NCI-H2029 (cell line): ENCODE results near the gene ARL17B.
"Not testable (repeated sequence)": the region's sequence is repeated elsewhere in the genome, so short reads cannot be mapped to it uniquely, and the experiment has no call there.

Source experiments
- DNase-seq: peaks from one replicate; lab custom pipeline; 2025; lab: John Stamatoyannopoulos, UW

Gene ARL17B

GRCh38 chr17:46290906-46291546, 70.5 kb downstream of the ARL17B start:
- not testable (repeated sequence) for DNase-seq

- not testable (repeated sequence) for DNase-seq
Measured at GRCh38 chr17:46287587-46287986, 74.0 kb downstream of the ARL17B start.

- DNase-seq, result peak; percentile 53
Measured at GRCh38 chr17:46286764-46287221, 74.8 kb downstream of the ARL17B start.

- not testable (repeated sequence) for DNase-seq
Measured at GRCh38 chr17:46285500-46285899, 76.1 kb downstream of the ARL17B start.

- DNase-seq, result not testable (repeated sequence)
Measured at GRCh38 chr17:46284467-46284866, 77.1 kb downstream of the ARL17B start.

DNA sequence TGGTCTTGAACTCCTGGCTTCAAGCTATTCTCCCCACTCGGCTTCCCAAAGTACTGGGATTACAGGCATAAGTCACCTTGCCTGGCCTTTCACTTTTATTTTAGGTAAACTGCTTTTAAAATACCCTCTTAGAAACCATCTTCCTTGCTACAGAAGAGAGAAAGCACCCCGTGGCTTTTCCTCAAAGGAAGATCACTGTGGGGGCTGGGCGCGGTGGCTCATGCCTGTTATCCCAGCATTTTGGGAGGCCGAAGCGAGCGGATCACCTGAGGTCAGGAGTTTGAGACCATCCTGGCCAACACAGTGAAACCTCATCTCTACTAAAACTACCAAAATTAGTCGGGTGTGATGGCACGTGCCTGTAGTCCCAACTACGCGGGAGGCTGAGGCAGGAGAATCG, 78.9 kb downstream of the ARL17B start:
- not testable (repeated sequence) for DNase-seq

DNA sequence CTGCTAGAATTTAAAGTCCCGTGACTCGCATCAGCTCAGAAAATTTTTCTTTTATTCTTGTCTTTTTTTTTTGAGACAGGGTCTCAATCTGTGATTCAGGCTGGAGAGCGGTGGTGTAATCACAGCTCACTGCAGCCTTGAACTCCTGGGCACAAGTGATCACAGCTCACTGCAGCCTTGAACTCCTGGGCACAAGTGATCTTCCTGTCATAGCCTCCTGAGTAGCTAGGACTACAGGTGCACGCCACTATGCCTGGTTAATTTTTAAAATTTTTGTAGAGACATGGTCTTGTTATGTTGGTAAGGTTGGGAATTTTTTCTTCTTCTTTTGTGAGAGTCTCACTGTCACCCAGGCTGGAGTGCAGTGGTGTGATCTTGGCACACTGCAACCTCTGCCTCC, 80.2 kb downstream of the ARL17B start:
- not testable (repeated sequence) for DNase-seq

DNA sequence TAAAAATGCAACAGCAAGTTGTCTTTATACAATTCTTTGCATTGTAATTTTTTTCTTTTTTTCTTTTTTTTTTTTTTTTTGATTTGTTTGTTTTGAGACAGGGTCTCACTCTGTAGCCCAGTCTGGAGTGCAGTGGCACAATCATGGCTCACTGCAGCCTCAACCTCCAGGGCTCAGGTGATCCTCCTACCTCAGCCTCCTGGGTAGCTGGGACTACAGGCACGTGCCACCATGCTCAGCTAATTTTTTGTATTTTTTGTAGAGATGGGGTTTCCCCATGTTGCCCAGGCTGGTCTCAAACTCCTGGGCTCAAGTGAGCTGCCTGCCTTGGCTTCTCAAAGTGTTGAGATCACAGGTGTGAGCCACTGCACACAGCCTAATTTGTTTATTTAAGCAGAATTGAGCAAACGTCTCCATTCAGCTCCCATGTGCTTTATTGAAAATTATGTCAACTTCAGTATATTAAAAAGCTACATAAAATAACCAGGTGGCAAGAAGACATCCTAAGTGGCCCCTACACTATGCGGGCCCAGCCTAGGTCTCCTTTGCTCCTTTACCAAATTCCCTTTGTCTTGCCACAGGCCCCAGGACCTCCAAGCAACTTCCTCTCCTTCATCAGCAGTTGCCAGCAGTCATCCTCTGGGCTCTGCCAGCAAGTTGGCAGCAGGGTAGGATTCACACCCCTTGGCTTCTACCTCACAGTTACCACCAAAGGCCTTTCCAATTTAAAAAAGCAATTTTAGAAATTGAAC, 84.7 kb downstream of the ARL17B start:
- DNase-seq, result peak; percentile 37

DNA sequence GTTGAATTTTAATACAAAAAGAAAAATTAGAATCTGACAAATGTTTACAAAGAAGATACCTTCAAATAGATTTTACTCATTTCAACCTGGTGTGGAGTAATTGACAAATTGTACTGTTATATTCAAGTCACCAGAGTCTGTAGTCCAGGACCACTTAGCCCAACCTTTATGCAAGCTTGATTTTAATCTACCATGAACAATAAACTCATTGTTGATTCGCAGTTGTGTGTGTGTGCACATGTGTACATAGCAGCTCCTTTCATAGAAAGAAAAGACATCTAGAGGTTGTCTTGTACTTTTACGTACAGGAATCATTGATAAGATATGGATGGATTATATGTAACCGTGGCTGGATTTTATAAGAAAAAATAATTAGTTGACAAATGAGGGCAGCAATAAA, 87.3 kb downstream of the ARL17B start:
- no peak for DNase-seq

DNA sequence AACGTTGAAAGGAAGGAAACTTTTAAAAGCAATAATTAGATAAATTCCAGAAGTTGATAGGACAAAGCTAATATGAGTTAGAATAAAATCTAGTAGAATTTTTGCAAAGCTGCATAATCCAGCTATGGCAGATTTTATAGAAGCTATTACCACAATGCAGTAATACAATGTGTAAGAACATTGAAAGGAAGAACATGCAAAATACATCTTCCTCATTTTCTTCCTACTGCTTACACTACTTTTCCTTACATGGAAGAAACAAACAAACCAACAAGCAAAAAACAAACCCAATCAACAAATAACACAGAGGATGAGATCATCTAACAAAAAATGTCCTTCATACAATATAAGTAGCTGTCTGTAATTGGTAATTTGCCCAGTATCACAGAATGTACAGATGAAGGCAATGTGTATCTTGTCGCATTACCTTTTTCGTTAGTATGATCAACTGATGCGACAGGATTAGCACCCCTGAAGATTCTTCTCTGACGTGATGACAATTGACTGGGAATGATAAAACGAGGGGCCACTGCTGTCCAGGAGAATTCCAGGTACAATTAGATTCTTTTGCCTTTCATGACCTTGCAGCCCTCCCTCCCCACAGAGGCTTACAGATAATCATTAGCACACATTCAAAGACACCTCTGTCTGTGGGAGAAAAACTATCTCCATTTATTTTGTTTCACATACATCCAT, 87.9 kb downstream of the ARL17B start:
- no peak for DNase-seq

GRCh38 chr17:46270032-46270431, 91.5 kb downstream of the ARL17B start:
- DNase-seq, result no peak

GRCh38 chr17:46266656-46267544, 94.7 kb downstream of the ARL17B start:
- peak; percentile 80 for DNase-seq

- not testable (repeated sequence) for DNase-seq
Measured at GRCh38 chr17:46266063-46266655, 95.4 kb downstream of the ARL17B start.

DNA sequence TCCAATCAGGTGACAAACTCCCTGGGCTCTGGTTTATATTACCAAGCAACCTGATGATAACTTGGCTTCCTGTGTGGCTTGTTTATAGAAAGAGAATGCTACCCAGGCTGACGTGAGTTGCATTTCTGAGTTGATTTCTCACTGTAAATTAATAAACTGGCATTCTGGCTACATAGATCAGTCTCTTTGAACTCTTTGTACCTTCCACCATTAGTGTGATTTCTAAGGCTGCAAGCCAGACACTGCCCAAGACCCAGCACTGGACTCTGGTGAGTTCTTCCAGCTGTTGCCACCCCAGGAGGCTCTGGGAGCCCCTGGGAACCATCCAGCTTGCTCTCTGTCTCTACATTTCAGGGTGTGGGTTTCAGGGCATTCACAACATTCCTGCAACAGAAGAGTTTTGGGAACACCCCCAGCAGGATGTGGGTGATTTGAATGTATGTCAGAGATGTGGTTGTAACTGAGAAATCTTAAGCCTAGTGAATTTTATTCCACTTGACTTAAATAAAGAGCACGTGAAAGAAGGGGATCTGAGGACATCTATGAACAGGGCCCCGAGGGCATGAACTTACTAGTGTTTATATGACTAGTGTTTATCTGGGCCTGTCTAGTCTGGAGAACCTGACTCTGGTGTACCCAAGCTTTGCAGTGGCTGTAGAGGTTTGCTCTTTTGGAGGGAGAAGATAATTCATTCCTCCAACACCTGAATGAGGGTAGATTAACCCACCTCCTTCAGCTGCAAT, 96.9 kb downstream of the ARL17B start:
- no peak for DNase-seq

- no peak for DNase-seq
Measured at GRCh38 chr17:46262271-46262670, 99.3 kb downstream of the ARL17B start.

DNA sequence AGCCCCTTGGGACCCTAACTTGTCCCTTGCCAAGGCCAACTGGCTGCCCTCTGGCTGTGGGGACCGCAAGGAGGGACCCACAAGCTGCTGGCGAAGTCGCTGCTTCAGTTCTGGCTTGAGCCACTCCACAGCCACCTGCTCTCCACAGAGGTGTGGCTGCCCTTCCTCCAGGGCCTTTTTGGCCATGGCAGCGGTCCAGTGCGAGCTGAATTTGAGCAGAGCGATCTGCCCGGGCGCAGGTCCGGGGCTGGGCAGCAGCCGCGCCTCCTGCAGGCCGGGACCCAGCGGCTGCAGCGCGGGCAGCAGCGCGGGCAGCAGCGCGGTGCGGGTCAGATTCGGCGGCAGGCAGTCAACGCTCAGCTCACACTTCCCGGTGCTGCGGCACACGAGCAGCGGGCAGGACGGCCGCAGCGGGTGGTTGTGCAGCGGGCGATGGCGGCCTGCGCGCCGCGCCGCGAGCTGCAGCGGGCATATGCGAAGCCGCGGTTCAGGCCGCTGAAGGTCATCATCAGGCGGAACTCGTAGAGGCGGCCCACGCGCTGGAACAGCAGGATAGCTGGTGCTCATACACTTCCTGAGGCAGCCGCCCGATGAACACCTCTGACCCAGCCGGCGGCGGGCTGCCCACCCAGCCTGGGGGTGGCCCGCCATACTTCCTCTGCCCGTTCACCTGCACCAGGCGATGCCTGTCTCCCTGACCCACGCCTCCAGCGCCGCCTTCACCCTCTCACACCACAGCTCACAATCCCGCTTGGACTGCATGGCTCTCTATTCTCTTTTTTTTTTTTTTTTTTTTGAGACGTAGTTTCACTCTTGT, 101.5 kb downstream of the ARL17B start:
- DNase-seq, result not testable (repeated sequence)

- DNase-seq, result not testable (repeated sequence)
Measured at GRCh38 chr17:46256369-46256768, 105.2 kb downstream of the ARL17B start.

- DNase-seq, result not testable (repeated sequence)
Measured at GRCh38 chr17:46254215-46254614, 107.4 kb downstream of the ARL17B start.

DNA sequence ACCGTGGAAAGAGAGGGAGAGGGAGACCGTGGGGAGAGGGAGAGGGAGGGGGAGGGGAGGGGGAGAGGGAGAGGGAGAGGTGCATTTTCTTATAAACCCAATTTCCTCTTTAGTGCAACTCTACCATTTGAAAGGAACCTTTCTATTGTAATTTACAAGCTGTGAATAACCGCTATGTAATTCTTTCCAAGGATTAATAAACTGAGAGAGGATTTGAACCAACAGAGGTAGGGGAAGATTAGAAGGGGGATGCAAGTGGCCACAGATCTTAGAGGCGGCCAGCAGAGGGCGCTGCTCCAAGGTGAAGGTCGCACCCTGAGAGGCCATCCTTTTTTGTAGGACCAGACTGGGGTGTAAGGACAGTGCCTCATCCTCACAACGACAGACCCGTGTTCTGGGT, 107.8 kb downstream of the ARL17B start:
- DNase-seq, result not testable (repeated sequence)

- not testable (repeated sequence) for DNase-seq
Measured at GRCh38 chr17:46252804-46253203, 108.8 kb downstream of the ARL17B start.
